HG03175 (cell line): Measurements from ENCODE around the gene SRGAP3.

Source experiments
- ATAC-seq: cut with Tn5 transposase; IDR thresholded peaks from one replicate; pipeline ENCODE4 v1.9.1; 2021; ENCODE audit warnings: mild to moderate bottlenecking, moderate library complexity; ENCODE audit not compliant: unreplicated experiment

The SRGAP3 gene

DNA sequence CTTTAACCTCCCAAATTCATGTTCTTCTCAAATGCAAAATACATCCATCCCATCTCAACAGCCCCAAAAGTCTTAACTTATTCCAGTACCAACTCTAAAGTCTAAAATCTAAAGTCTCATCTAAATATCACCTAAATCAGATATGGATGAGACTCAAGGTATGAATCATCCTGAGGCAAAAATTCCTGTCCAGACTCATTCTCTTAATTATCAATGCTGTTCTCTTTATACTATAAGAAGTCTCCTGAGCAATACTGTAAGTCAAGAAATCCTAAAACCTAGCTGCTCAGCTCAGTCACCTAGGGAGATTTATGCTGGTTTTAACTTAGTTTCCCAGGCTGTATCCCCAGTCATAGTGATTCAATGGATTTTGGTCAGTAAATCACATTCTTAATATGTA lies 297.3 kb downstream of the SRGAP3 start:
- ATAC-seq, result no peak

DNA sequence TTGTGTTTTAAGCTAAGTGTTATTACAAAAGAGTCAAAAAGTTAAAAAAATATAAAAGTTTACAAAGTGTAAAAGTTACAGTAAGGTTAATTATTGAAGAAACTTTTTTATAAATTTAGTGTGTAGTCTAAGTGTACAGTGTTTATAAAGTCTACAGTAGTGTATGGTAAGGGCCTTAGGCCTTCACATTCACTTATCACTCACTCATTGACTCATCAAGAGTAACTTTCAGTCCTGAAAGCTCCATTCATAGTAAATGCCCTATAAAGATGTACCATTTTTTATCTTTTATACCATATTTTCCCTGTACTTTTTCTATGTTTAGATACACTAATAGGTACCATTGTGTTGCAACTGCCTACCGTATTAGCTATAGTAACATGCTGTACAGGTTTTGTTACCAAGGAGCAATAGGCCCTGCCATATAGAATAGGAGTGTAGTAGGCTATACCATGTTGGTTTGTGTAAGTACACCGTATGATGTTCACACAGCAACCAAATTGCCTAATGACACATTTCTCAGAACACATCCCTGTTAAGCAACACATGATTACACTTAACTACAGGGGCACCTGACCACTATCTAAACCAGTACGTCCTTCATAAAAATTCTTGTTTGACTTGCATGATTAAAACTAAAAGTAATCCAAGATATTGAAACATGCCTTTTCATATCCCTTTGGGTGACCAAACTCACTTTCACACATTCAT lies 303.4 kb downstream of the SRGAP3 start:
- ATAC-seq, result no peak

DNA sequence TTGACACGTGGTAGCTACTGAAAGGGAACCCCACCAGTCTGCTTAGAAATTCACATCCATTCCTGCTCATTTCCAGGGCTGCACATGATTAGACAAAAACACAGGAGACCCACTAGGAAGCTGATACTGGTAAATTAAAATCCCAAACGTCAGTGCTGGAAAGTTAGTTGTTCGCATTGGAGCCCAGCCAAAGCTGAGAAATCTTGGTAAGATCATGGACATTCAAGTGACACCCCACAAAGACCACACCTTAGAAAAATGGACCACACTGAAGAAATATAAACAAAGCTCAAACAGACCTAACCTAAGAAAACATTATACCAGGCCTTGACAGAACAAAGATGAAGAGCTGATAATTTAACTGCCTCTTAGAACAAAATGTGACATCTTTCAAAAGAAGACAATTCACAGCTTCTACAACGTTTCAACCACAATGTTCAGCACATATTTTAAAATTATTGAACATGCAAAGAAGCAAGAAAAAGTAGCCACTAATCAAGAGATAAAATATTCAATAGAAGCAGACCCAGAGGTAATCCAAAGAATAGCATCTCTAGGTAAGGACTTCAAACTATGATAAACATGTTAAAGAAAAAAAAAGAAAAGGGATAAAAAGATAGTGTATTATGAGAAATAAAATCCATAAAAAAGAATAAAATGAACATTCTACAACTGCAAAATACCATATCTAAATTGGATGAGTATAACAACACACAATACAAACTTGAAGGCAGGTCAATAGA lies 306.5 kb downstream of the SRGAP3 start:
- ATAC-seq, result no peak

DNA sequence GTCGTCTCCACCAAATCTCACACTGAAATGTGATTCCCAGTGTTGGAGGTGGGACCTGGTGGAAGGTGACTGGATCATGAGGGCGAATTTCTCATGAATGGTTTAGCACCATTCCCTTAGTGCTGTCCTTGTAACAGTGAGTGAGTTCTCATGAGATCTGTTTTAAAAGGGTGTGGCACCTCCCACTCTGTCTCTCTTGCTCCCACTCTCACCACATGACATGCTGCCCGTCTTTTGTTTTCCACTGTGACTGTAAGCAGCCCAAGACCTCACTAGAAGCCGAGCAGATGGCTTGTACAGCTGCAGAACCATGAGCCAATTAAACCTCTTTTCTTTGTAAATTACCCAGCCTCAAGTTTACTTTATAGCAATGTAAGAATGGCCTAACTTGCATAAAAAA lies 307.3 kb downstream of the SRGAP3 start:
- no peak for ATAC-seq

DNA sequence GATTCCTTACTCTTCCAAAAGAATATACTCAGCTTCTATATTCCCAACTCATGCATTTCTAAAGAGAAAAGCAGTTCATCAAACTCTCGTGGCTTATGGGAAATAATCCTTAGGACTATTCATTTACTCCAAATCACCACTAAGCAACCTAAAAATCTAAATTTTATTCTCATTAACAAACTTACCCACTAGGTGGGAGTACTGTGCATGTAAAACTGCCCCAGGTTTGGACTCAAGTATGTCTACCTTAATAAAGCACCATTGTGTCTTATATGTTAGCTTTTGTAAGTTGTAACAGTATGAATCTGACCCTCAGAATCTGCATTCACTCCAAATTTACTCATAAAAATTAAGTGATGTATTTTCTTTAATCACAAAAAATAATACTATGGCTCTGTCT lies 311.4 kb downstream of the SRGAP3 start:
- ATAC-seq, result peak; percentile 60

DNA sequence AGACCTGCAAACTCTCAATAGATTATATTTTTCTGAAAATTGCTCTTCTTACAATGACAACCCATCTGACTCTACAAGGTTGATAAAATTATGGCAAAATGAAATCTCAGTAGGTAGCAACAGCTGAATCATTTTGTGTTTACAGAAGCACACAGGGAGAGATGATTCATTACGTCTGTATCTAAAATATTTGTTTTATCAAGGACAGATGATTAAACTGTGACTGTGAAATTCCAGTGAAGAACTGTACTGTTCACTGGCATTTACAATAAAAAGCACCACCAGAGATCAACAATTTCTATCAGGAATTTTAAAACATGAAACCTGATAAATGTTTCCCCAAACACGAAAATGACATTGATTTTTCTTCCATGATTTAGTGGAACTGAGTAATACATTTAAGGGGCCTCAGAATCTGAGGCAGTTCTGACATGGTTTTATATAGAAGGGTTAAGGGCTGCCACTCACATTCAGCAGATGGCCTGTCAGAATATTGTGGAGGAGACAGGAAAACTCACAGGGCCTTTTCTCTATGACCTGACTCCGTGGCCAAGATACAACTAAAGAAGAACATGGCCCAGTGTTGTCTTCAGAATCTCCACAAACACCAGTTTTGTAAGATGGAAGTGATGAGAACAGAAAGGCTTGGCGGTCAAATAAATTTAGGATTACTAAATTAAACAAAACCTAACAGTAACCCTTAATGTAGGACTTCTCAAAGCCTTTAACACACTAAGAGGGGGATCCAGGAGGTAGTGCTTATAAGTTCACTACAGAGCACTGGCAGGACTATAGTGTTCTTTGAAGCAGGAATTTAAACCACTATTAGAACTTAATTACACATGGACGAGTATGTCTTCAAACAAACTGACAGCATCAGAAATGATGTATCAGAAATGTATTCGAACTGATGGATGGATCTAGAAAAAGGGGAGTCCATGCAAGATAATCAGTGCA lies 312.1 kb downstream of the SRGAP3 start:
- ATAC-seq, result no peak

DNA sequence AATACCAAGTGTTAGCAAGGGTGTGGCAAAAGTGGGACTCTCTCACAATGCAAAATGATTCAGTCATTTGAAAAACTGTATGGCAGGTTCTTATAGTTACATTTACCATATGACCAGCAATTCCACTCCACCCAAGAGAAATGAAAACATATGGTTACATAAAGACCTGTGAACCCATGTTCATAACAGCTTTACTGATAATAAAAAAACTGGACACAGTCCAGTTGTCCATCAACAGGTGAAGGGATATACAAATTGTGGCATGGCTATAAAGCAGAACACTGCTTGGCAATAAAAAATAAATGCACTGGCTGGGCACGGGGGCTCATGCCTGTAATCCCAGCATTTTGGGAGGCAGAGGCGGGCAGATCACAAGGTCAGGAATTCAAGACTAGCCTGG lies 316.9 kb downstream of the SRGAP3 start:
- no peak for ATAC-seq

DNA sequence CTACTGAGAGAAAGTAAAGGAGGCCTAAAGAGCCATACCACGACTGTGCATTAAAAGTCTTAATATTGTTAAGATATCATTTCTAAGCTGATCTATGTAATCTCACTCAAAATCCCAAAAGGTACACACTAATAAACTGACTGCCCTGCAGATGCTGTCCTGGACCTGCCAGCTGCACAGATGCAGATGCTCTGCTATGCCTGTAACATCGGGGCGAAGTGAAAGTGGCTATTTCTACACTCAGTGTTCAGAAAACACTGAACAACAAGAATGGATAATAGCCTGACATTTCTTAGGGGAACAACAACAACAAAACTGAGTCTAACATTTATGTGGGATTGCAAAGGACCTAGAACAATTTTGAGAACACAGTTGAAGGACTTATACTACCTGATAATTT lies 318.1 kb downstream of the SRGAP3 start:
- no peak for ATAC-seq
